ENCODE measurements around the gene YBX3.

The YBX3 gene

DNA sequence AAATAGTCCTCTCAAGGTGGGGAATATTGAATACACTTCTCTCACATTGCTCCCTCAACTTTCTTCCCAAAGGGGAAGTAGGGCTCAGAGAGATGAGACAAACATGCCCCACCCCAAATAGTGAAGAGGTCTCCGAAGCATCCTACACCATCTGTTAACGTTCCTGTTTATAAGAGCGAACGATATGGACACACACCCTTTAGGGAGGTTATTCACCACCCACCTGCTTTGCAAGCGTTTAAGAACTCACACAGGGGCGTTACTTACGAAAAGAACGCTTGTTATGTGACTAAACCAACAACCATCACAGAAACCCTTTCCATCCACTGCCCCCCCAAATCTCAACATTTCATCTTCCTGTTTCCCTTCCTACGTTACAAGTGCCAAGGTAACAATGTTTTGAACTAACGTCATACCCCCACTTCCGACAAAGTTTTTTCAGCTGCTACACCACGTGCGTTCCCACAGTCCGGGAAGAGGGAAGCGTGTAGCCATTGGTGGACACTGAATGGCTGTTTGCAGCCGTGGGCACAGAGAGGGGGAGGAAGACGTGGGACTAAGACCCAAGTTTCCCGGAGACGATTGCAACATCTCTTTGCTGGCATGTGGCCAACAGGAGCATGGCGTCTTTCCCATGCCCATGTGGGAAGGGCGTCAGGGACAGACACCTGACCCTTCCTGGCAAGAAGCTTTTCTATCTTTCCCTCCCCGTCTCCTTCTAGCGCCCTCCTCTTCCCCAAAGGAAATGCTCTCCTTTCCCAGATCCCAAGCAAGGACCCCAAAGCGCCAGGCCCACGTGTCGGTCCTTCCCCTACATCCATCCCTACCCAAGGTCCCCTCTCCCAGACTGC lies 1.2 kb downstream of the YBX3 start:
- no peaks in the 10 kb centered on the region for H3K36me3 ChIP-seq (replicated peaks; ENCODE audit: insufficient read depth, low read length)
- peaks cover 21% of the 10 kb centered on the region for H3K4me1 ChIP-seq (ENCODE audit: low read length)
- H3K9me3 ChIP-seq (replicated peaks; ENCODE audit: insufficient read depth, low read length), result no peaks in the 10 kb centered on the region
- H3K27ac ChIP-seq (ENCODE audit: low read length), result peak overlapping the region; percentile 60; the same call in 1 of the 2 replicates
- peak; percentile 56 for DNase-seq
- peaks cover 58% of the 10 kb centered on the region for H3K79me2 ChIP-seq (ENCODE audit: low read length)
- 0 out of 2 replicates have a peak, but pooled peaks cover 7% of the 10 kb centered on the region for H3K27me3 ChIP-seq (replicated peaks; ENCODE audit: insufficient read depth, low read length)
- no peaks in the 10 kb centered on the region for H3F3A ChIP-seq (ENCODE audit: insufficient read depth, low read length)
- H3K4me3 ChIP-seq (ENCODE audit: low read length), result peak overlapping the region; percentile 95
- 0 out of 2 replicates have a peak, but pooled peaks cover 5% of the 10 kb centered on the region for H4K20me1 ChIP-seq (ENCODE audit: insufficient read depth, low read length)
- peak overlapping the region; percentile 74 for H2AFZ ChIP-seq (ENCODE audit: low read length)
- H3K4me2 ChIP-seq (ENCODE audit: low read depth, low read length), result peak overlapping the region; percentile 46
- H3K9me2 ChIP-seq (replicated peaks; ENCODE audit: insufficient read depth, low read length), result no peaks in the 10 kb centered on the region
- H3K9ac ChIP-seq (ENCODE audit: low read length), result peak overlapping the region; percentile 93
- TF ChIP-seq EZH2phosphoT487 (IDR thresholded peaks at IDR 0.05; ENCODE audit: low read length) (no peak), EZH2 (optimal IDR thresholded peaks at IDR 0.05; ENCODE audit: low read depth, low read length) (no peak)
- TF ChIP-seq, protein P1, sequence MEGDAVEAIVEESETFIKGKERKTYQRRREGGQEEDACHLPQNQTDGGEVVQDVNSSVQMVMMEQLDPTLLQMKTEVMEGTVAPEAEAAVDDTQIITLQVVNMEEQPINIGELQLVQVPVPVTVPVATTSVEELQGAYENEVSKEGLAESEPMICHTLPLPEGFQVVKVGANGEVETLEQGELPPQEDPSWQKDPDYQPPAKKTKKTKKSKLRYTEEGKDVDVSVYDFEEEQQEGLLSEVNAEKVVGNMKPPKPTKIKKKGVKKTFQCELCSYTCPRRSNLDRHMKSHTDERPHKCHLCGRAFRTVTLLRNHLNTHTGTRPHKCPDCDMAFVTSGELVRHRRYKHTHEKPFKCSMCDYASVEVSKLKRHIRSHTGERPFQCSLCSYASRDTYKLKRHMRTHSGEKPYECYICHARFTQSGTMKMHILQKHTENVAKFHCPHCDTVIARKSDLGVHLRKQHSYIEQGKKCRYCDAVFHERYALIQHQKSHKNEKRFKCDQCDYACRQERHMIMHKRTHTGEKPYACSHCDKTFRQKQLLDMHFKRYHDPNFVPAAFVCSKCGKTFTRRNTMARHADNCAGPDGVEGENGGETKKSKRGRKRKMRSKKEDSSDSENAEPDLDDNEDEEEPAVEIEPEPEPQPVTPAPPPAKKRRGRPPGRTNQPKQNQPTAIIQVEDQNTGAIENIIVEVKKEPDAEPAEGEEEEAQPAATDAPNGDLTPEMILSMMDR (IDR thresholded peaks at IDR 0.05; ENCODE audit: low read length), result no peak

DNA sequence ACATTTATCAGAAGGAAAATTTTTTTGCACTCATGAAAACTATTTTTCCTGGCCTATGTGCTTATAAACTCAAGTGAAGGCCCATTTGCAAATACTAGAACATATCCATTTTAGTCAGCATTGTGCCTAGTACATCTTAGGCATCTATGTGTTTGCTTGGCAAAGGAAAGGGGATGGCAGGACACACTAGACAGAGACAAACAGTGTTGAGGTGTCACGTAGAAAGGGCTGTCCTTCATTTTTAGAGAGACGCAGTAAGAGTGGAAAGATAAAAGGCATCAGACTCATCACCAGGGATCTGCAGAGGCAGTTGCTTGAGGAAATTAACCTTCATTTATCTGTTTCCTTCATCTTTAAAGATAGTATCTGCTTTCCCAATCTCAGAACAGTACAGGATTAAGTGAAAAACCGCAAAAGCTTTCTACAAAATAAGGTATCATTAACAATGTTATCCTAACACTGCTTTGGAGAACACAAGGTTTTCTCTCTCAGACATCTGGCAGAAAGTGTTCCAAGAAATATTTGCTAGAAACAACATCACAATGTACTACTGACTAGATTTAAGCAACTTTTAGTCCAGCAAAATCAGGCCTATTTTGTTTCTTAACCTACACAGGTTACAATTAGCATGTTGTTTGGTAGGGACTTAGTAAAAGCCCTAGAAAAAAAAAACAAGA lies 2.0 kb downstream of the YBX3 start:
- Histone ChIP-seq H3K27ac (ENCODE audit: low read length) (peak overlapping the region; percentile 60; the same call in 1 of the 2 replicates), H3K79me2 (ENCODE audit: low read length) (peaks cover 65% of the 10 kb centered on the region), H3F3A (ENCODE audit: insufficient read depth, low read length) (no peaks in the 10 kb centered on the region), H3K4me2 (ENCODE audit: low read depth, low read length) (peak overlapping the region; percentile 46), H3K4me1 (ENCODE audit: low read length) (peaks cover 21% of the 10 kb centered on the region), H4K20me1 (ENCODE audit: insufficient read depth, low read length) (0 out of 2 replicates have a peak, but pooled peaks cover 5% of the 10 kb centered on the region), H3K9ac (ENCODE audit: low read length) (peak overlapping the region; percentile 93), H3K4me3 (ENCODE audit: low read length) (peak overlapping the region; percentile 95), H3K9me2 (replicated peaks; ENCODE audit: insufficient read depth, low read length) (no peaks in the 10 kb centered on the region), H3K9me3 (replicated peaks; ENCODE audit: insufficient read depth, low read length) (no peaks in the 10 kb centered on the region), H3K27me3 (replicated peaks; ENCODE audit: insufficient read depth, low read length) (0 out of 2 replicates have a peak, but pooled peaks cover 7% of the 10 kb centered on the region), H2AFZ (ENCODE audit: low read length) (no peak overlapping the region), H3K36me3 (replicated peaks; ENCODE audit: insufficient read depth, low read length) (no peaks in the 10 kb centered on the region; the same call in 1 of the 2 replicates)
- no peak for TF ChIP-seq EZH2phosphoT487 (IDR thresholded peaks at IDR 0.05; ENCODE audit: low read length)
- TF ChIP-seq, protein P1 (IDR thresholded peaks at IDR 0.05; ENCODE audit: low read length), result no peak
- TF ChIP-seq EZH2 (optimal IDR thresholded peaks at IDR 0.05; ENCODE audit: low read depth, low read length), result no peak
- DNase-seq, result no peak

DNA sequence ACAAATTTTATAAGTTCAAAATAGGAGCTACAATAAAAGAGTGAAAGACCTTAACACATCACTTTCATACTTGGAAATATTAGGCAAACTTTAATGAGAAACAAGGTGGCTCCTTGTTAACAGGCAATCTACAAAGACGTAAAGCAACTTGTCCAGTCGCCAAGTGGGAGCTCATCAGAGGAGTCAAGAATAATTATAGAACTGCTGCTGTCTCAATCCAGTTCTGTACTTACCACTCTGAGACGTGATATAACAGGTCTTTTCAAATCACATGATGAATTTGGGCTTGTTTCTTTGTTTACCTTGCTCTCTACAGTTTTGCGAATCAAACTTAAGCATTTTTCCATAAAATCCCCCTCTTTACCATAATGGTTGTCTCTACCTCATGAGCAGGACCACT lies 3.6 kb downstream of the YBX3 start:
- DNase-seq, result no peak
- H3F3A ChIP-seq (ENCODE audit: insufficient read depth, low read length), result no peaks in the 10 kb centered on the region
- H3K4me3 ChIP-seq (ENCODE audit: low read length), result no peak overlapping the region
- H3K9ac ChIP-seq (ENCODE audit: low read length), result no peak overlapping the region
- 0 out of 2 replicates have a peak, but pooled peaks cover 1% of the 10 kb centered on the region for H3K27me3 ChIP-seq (replicated peaks; ENCODE audit: insufficient read depth, low read length)
- H4K20me1 ChIP-seq (ENCODE audit: insufficient read depth, low read length), result 0 out of 2 replicates have a peak, but pooled peaks cover 5% of the 10 kb centered on the region
- no peak overlapping the region for H3K4me2 ChIP-seq (ENCODE audit: low read depth, low read length)
- no peak for TF ChIP-seq EZH2 (optimal IDR thresholded peaks at IDR 0.05; ENCODE audit: low read depth, low read length)
- TF ChIP-seq EZH2phosphoT487 (IDR thresholded peaks at IDR 0.05; ENCODE audit: low read length), result no peak
- TF ChIP-seq, protein P1 (IDR thresholded peaks at IDR 0.05; ENCODE audit: low read length), result no peak
- H2AFZ ChIP-seq (ENCODE audit: low read length), result no peak overlapping the region
- no peak overlapping the region for H3K27ac ChIP-seq (ENCODE audit: low read length)
- H3K36me3 ChIP-seq (replicated peaks; ENCODE audit: insufficient read depth, low read length), result no peaks in the 10 kb centered on the region; the same call in 1 of the 2 replicates
- no peaks in the 10 kb centered on the region for H3K9me3 ChIP-seq (replicated peaks; ENCODE audit: insufficient read depth, low read length)
- H3K4me1 ChIP-seq (ENCODE audit: low read length), result peaks cover 21% of the 10 kb centered on the region
- peaks cover 69% of the 10 kb centered on the region for H3K79me2 ChIP-seq (ENCODE audit: low read length)
- H3K9me2 ChIP-seq (replicated peaks; ENCODE audit: insufficient read depth, low read length), result no peaks in the 10 kb centered on the region
